ENCODE data around the gene CFAP70.
"Not testable (repeated sequence)": the region's sequence is repeated elsewhere in the genome, so short reads cannot be mapped to it uniquely, and the experiment has no call there.

The CFAP70 gene

DNA sequence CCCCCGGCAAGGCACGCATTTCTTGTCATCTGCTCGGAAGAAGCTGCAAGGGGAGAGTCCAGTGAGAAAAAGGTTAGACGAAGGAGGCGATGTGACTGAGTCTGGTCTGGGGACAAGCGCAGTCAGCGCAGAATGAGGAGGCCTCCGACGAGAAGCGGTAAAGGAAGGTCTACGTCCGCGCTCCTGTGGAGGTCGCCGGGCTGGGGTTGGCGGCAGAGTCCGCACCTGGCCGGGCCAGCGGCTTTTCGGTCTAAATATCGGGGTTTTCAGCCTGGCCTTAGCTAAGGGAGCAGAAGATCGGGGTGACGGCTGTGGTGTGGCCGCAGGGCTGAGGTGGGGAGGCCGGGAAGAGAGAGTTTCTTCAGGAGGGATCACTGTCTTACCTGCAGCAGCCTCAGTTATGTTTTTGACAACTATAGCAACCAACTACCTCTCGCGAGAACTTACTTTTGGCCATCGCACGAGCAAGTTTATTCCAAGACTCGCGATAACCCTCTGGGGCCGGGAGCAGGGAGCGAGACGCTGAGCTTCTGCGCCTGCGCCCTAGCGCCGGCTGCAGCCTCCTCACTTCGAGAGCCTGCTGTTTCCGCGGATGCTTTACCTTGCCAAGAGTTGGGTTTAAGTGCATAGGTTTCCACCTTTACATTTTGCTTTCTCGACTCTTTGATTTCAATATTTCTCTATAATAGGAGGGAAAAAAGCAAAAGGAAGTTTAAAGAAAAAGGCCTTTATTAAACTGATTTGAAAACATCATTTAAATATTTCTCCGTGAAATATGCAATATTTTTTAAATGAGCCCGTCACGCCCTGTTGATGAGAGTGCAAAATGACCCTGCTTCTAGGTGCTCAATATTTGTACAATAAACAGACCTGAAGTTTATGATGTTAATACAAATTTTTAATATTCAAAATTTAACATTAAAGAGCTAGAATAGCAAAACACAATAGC lies at the start of gene CFAP70:
Gene CFAP70, minus strand, starts transcription at position 534 of the 949 bp plus-strand sequence. CDS start 4,068 bp downstream, outside the sequence.
- peak; percentile 99 for DNase-seq (ENCODE audit: low spot score)

DNA sequence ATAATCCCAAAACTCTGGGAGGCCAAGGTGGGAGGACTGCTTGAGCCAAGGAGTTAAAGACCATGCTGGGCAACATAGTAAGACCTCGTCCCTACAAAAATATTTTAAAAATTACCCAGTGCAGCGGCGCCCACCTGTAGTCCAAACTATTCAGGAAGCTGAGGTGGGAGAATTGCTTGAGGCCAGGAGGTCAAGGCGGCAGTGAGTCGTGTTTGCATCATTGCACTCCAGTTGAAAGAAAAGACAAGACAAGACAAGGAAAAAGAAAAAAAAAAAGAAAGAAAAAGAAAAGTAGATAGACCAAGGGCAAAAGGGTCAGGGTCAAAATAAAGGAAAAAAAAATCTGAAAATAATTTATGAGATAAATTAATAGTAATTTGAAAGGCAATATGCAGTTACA lies 49.4 kb upstream of the CFAP70 start:
- no peak for DNase-seq (ENCODE audit: low spot score)

DNA sequence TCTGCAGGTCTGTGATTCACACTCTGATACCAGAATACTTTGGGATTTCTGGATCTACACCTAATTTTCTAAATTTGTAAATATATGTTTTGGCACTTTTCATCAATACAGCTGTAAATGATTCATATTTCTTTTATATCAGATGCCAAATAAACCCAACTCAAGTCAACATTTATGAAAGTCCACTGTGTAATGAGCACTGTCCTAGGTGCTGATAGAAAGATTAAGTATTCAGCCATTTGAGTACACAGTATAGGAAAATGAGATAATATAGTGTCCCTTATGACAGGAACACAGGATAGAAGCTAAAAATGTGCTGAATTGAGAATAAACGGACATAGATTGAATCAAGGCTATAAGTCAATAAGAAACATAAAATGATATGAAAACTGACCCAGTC lies 48.8 kb upstream of the CFAP70 start:
- no peak for DNase-seq (ENCODE audit: low spot score)

DNA sequence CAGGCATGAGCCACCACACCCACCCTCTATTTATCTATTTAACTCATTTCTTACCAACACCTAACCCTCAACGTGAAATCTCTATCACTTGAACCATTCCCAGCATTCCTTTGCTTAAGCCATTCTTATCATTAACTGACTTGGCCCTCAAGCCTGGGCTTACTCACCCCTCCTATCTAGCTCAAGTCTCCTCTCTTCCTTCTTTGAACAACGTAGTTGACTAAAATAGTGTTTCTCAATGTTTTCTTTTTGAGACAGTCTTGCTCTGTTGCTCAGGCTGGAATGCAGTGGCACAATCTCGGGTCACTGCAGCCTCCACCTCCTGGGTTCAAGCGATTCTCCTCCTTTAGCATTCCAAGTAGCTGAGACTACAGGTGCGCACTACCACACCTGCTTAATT lies 48.2 kb upstream of the CFAP70 start:
- no peak for DNase-seq (ENCODE audit: low spot score)

DNA sequence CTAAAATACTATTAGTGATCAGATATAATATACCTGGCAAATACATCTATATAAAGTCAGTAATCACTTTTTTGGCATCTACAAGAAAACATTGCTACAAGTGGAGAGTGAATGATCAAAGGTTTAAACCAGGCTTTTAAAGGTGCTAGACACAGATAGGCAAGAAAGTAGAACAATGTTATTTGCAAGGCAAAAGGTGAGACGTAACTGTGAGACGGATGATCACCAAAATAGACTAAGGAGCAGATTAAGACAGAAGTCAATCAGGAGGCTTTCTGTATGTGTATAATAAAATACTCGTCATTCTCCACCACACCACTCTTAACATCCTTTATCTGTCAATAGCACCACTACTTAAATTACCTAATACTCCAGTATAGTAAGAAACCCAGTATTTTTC lies 46.9 kb upstream of the CFAP70 start:
- DNase-seq (ENCODE audit: low spot score) = no peak

DNA sequence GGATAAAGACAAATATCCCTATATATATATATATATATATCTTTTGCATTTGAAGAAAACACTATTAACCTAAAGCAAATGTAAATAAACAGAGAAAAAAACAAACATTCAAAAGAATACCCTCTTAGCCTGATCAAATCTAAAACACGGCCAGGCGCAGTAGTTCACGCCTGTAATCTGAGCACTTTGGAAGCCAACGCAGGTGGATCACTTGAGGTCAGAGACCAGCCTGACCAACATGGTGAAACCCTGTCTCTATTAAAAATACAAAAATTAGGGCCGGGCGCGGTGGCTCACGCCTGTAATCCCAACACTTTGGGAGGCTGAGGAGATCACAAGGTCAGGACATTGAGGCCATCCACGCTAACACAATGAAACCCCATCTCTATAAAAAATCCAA lies 46.0 kb upstream of the CFAP70 start:
- no peak for DNase-seq (ENCODE audit: low spot score)

DNA sequence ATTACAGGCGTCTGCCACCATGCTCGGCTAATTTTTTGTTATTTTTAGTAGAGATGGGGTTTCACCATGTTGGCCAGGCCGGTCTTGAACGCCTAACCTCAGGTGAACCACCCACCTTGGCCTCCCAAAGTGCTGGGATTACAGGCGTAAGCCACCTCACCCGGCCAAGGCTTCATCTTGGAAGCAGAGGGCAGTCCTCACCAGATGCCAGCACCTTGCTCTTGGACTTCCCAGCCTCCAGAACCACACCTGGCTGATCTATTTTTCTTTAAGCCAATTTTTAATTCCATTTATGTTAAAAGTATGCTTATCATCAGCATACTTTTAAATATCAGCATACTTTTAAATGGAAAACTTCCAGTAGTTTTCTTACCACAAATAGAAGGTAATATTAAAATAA lies 43.0 kb upstream of the CFAP70 start:
- DNase-seq (ENCODE audit: low spot score) = no peak

DNA sequence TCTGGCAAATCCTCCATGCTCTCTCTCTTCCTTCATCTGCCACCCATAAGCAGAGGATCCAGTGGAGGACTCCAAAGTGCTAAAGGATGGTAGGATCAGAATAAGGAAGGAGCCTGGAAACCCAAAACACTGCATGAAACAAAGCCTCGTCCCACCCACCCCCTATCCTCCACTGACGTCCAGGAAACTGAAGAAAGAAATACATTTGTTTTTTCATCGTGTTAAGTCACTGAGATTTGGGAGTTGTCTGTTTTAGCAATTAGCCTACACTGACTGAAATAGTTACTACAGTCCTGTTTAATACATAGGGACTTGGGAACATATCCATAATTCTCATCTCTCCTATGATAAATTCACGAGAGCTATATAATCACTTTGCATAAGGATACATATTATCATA lies 40.4 kb upstream of the CFAP70 start:
- DNase-seq (ENCODE audit: low spot score) = no peak

DNA sequence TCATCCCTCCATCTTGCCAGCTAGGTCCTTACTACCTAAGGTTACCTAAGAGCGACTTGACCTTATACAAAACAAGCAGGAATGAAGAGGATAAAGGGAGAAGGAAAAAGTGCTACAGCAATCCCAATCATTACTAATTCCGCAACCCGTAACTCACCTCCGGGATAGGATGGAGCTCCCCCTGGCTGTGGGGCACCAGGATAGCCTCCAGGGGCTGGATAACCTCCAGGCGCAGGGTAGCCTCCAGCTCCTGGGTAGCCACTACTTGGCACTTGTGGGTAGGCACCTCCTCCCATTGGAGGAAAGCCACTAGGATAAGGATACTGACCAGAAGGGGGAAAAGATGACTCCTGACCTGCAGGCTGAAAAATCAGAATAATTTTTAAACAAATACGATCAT lies 39.4 kb upstream of the CFAP70 start:
- peak; percentile 29 for DNase-seq (ENCODE audit: low spot score)

DNA sequence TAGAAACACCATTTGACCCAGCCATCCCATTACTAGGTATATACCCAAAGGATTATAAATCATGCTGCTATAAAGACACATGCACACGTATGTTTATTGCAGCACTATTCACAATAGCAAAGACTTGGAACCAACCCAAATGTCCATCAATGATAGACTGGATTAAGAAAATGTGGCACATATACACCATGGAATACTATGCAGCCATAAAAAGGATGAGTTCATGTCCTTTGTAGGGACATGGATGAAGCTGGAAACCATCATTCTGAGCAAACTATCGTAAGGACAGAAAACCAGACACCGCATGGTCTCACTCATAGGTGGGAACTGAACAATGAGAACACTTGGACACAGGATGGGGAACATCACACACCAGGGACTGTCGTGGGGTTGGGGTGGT lies 35.7 kb upstream of the CFAP70 start:
- DNase-seq (ENCODE audit: low spot score) = not testable (repeated sequence)

DNA sequence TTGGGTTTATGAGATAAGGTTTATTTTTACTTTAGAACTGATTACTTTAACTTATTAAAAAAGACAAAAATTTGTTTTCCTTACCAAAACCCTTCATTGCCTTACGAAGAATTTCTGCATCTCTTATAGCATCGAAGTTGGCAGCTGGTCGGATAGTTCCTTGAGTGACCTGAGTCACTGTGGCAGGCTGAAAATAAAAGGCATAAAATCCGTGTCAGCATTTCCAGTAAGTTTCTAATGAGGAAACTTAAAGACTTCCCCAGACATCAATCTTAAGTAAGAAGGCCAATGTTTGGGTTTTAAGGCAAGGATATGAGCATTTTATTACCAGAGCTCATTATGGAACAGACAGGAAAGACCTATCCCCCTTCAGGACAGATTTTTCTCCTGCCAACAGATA lies 29.6 kb upstream of the CFAP70 start:
- DNase-seq (ENCODE audit: low spot score) = no peak

DNA sequence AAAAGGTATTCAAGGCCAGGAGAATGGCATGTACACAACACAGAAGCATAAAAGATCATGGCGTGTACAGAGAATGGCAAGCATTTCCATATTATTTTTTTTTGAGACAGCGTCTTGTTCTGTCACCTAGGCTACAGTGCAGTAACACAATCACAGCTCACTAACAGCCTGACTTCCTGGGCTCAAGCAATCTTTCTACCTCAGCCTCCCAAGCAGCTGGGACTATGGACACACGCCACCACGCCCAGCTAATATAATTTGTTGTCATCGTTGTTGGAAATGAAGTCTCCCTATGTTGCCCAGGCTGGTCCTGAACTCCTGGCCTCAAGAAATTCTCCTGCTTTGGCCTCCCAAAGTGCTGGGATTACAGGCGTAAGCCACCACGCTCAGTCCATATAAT lies 27.9 kb upstream of the CFAP70 start:
- no peak for DNase-seq (ENCODE audit: low spot score)

DNA sequence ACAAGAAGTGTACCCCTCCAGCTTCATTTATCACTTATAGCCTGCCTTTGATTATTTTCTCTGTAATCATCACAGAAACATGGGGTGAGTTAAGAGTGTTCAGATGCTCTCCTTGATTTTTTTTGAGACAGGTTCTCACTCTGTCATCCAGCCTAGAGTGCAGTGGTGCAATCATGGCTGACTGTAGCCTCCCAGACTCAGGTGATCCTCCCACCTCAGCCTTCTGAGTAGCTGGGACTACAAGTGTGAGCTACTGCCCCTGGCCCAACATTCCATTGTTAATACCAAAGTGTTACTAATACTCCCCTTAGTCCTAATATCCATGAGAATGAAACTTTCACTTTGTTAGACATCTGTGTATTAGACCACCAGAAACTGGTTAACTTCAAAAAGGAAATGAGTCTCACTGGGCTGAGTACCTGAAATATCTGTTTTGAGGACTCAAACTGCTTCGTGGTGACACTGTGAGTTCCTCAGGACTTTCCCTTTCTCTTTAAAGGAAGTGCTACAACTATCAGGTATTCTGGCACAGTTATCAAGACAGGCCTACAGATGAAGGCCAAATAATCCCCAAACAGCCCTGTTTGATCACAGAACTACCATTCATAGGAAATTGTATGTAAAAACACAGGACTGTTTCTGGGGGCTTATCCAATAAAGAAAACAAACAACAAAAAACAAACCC lies 20.5 kb upstream of the CFAP70 start:
- DNase-seq (ENCODE audit: low spot score) = no peak

DNA sequence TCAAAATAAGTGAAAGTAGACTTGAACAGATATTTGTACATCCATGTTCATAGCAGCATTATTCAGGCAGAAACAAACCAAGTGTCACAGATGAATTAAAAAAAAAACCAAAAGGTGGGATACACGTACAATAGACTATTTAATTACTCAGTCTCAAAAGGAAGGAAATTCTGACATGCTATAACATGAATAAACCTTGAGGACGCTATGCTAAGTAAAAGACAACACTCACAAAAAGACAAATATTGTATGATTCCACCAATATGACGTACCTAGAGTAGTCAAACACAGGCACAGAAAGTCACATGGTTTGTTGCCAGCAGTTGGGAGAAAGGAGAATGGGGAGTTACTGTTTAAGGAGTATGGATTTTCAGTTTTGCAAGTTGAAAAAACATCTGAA lies 18.0 kb upstream of the CFAP70 start:
- no peak for DNase-seq (ENCODE audit: low spot score)

DNA sequence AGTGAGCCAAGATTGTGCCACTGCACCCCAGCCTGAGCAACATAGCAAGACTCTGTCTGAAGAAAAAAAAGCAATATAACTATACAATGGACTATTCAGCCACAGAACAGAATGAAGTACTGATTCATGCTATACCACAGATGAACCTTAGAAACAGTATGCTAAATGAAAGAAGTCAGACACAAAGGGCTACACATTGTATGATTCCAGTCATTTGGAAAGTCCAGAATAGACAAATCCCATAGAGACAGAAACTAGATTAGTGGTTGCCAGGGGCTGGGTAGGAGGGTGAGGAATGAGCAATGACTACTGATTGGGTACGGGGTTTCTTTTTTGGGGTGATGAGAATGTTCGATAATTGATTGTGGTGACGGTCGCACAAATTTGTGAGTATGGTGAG lies 9.6 kb upstream of the CFAP70 start:
- DNase-seq (ENCODE audit: low spot score) = no peak

DNA sequence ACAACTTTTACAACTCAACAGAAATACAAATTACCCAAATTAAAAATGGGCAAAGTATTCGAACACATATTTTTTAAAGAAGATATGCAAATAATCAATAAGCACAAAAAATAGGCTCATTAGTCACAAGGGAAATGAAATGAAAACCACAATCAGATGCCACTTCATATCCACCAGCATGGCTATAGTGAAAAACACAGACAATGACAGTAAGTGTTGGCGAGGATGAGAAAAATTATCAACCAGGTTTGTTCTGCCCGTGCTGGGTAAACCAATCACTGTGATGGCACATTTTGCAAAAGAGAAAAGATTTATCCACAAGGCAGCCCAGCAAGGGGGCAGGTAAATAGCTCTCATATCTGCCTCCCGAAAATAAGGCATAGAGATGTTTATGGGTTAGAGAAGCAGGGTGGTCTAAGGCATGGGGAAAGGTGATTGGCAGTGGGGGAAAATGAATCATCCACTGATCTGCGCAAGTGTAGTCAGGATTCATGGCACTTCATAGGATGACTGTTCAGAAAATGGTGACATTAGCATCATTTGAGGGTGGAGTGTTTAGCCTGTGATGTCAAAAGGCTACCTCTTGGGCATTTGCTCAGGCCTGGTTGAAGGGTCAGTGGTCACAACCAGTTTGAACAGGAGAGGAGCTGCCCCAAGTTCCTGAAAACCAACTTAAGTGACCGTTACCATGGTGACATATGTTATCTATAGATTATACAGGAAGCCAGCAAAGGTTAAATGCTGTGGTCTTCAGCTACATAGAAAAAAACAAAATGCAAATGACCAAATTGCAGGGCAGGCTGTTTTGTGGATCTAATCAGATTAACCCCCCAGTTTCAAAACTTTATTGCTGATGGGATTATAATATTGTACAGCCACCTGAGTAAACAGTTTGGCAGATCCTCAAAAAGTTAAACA lies 8.0 kb upstream of the CFAP70 start:
- DNase-seq (ENCODE audit: low spot score) = no peak

DNA sequence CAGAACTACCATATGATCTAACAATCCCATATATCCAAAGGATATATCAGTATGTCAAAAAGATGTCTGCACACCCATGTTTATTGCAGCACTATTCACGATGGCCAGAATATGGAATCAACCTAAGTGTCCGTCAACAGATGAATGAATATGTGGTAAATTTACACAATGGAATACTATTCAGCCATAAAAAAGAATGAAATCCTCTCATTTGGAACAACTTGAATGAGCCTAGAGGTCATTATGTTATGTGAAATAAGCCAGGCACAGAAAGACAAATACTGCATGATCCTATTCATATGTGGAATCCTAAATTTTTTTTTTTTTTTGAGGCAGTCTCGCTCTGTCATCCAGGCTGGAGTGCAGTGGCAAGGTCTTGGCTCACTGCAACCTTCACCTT lies 6.3 kb upstream of the CFAP70 start:
- no peak for DNase-seq (ENCODE audit: low spot score)

DNA sequence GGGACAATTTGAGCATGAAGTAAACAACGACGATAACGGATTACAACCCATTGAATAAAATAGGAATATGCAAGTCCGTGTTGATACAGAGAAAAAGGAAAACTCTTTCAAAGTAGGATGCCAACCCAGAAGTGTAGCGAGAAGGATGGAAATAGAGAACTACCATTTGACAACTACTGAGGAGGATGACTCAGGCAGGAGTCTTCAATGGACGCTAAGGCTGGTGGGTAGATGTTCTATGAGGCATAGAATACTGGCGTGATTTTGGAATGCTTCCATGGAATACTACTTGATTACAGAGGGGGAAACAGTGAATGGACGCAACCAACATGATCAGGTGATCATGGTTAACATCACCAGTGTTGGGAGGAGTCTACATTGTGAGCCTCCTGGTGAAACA lies 828 bp upstream of the CFAP70 start:
- no peak for DNase-seq (ENCODE audit: low spot score)

DNA sequence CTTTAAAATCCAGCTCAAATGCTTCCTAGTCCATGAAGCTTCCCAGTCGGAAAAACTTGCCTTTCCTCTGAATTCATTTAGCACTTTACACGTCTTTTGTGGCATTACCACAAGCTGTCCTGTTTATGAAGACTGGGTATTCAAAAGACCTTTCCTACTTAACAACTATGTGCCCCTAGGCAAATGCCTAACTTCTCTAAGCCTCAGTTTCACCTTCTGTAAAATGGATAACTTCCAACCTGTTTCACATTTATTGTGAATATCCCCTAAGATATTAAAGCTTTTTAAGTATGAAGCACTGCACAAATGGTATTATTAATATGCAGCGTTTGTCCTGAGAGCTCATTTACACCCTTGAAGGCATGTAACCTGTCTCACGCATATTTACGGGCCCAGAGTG lies 843 bp downstream of the CFAP70 start:
- DNase-seq (ENCODE audit: low spot score) = no peak

DNA sequence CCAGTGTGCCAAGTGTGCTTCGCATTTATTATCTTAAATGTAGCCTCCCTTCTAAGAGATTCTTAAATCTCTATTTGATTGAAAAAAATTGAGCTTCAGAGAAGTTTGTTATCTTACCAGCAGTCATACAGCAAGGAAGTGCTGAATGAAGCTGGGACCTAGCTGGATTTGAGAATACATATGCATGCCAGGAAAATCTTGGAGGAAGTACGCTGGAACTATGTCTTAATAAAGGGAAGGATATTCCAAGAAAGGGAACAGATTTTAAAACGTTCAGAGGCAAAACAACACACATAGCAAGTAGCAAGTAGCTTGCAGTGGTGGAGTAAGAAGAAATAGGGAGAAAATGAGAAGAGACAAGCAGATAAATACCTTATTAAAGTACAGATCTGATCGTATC lies 1.5 kb downstream of the CFAP70 start:
- DNase-seq (ENCODE audit: low spot score) = no peak

DNA sequence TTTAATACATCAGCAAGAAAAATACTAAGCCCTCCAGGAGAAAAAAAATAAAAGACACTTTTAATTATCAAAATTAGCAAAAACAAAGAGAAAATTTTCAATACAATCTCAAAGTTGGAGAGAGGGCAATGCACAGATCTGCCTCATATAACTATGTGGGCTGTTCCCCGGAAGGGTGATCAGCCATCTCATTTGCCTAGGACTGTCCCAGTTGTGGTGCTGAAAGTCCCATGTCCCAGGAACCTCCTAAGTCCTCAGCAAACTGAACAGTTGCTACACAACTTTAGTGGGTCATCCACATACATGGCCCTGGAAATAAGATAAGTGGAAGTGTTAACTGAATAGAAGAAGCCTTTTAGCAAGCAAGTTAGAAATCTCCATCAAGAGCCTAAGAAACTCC lies 14.4 kb downstream of the CFAP70 start:
- DNase-seq (ENCODE audit: low spot score) = no peak

DNA sequence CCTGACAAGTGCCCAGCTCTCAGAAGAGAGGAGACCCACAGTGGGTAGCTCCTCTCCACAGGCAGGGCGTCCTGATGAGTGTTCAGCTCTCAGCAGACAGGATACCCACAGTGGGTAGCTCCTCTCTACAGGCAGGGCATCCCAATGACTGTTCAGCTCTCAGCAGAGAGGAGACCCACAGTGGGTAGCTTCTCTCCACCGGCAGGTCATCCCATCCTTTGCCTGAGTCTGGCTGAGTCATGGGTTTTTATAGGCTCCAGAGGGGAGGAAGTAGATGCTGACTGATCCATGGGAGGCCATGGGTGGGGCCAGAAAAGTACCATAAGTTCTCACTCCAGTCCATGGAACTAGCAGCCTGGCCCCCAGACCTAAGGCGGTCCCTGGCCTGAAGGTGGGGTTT lies 18.5 kb downstream of the CFAP70 start:
- DNase-seq (ENCODE audit: low spot score) = no peak

Data from iPS-NIHi11 (cell line).